ENCODE data around the gene SPACA7. TPM values are rescaled to one million over a fixed set of nuclear protein-coding genes. Genes with fewer than 3 reads are reported as not detected.

Gene SPACA7
- total RNA-seq, 4 donors from 2014 or later, result not detected

DNA sequence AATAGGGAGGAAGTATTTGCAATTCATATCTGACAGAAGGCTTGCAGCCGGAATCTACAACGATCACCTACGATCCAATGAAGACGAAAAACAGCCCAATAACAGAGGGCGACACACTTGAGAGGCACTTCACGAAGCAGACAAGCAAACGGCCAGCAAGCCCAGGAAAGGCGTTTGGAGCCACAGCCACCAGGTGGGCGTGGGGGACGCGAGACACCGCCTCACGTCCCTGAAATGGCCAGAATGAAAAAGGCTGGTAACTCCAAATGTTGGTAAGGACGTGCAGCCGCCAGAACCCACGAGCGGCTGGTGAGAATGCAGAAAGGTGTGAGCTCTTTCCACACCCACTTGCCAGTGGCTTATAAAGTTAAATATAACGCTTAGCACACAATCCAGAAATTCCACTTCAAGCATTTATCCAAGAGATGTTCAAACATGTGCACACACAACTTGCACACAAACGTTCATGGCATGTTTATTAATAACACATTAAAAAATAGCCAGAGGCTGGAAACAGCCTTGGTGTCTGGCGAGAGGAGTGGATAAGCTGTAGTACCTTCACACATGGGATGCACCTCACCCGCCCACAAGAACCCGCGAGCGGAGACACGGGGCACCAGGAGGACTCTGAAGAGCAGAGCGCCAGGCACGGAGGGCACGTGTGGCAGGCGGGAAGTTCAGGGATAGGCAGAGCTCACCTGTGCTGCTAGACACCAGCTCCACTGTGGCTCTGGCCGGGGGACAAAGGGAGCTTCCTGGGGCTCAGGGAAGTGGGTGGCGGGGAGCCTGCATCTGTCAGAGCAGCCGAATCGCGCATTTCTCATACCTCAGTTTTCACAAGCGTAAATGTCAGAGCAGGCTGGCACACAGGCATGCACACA lies 89.3 kb downstream of the SPACA7 start:
- Histone ChIP-seq H3K9me3 (peaks cover 0 to 42% (median 0%) of the 10 kb centered on the region in 4 donors), H3K4me3 (no peak overlapping the region), H3K27ac (no peak overlapping the region), H3K27me3 (no peaks in the 10 kb centered on the region), H3K36me3 (no peaks in the 10 kb centered on the region), H3K4me1 (no peaks in the 10 kb centered on the region)
- TF ChIP-seq POLR2A (IDR thresholded peaks at IDR 0.05), result no peak
- no peak for TF ChIP-seq EP300 (IDR thresholded peaks at IDR 0.05)
- TF ChIP-seq, protein P1, sequence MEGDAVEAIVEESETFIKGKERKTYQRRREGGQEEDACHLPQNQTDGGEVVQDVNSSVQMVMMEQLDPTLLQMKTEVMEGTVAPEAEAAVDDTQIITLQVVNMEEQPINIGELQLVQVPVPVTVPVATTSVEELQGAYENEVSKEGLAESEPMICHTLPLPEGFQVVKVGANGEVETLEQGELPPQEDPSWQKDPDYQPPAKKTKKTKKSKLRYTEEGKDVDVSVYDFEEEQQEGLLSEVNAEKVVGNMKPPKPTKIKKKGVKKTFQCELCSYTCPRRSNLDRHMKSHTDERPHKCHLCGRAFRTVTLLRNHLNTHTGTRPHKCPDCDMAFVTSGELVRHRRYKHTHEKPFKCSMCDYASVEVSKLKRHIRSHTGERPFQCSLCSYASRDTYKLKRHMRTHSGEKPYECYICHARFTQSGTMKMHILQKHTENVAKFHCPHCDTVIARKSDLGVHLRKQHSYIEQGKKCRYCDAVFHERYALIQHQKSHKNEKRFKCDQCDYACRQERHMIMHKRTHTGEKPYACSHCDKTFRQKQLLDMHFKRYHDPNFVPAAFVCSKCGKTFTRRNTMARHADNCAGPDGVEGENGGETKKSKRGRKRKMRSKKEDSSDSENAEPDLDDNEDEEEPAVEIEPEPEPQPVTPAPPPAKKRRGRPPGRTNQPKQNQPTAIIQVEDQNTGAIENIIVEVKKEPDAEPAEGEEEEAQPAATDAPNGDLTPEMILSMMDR (IDR thresholded peaks at IDR 0.05), result no peak
- WGBS, 2 donors, result 85 to 88% methylated on average over 35 of the region's 35 CpGs
- DNase-seq (ENCODE audit: low spot score in 2 of 2), result no peak

DNA sequence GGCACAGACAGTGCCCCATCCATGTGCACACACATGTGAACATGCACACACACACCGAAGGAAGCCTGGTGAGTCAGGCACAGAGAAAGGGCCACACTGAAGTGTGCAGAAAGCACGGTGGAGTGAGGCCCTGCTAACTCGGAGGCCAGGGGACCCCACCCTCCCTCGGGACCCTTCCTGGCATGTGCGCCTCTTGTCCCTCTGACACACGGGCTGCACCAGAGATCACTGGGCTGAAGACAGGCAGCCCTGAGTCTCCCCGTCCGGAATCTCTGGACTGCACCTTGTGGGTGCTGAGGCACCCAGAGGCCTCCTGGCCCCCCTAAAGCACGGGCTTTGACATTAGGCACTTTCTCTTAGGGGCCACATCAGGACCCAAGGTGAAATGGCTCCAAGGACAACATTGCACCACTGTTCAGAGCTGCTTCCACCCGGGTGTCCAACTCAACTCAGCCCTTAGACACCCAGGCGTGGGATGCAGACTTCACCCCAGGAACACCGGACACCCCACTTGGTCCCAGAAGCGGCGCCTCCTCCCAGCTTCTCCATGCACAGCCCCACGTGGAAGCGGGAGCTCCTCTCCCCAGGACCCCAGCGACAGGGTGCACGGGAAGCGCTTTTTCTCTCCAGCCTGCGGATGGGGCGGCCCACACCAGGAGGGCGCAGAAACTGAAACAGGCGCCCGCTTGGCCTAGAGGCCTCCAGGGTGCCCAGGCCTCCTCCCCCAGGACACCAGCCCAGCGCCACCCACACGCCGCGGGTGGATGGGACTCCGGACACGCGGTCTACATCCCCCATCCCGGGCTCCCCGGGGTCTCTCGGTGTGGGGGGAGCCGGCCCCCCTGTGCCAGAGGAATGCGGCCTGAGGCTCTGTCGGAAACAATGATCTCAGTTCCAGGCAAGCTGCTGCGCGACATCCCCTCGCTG lies 90.2 kb downstream of the SPACA7 start:
- 71% methylated on average over 39 to 40 of the region's 40 CpGs for WGBS, 2 donors
- TF ChIP-seq POLR2A (IDR thresholded peaks at IDR 0.05) (no peak), EP300 (IDR thresholded peaks at IDR 0.05) (no peak)
- TF ChIP-seq, protein P1 (IDR thresholded peaks at IDR 0.05), result no peak
- H3K4me3 ChIP-seq, result no peak overlapping the region
- H3K36me3 ChIP-seq, result no peaks in the 10 kb centered on the region
- no peaks in the 10 kb centered on the region for H3K4me1 ChIP-seq
- peaks cover 0 to 44% (median 0%) of the 10 kb centered on the region in 4 donors for H3K9me3 ChIP-seq
- H3K27ac ChIP-seq, result no peak overlapping the region
- no peak for DNase-seq (ENCODE audit: low spot score in 2 of 2)
- H3K27me3 ChIP-seq, result no peaks in the 10 kb centered on the region

DNA sequence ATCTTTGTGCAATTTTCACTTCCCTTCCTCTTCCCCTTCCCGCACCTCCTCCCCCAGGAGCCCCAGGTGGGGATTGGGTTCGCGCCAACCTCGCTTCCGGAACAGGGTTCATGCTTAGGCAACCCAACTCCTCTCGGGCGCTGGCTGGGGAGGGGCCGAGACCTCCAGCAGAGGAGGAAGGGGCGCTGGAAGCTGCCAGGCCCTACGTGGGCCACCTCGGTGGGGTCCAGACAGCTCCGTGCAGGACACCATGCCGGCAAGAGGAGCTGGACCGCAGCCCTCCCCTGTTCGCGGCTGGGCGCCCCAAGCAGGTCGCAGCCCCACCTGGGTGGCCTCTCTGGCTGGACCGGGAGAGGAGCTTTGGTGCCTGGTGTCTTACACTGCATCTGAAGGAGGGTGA lies 91.1 kb downstream of the SPACA7 start:
- no peak for DNase-seq (ENCODE audit: low spot score in 2 of 2)
- H3K27me3 ChIP-seq, result no peaks in the 10 kb centered on the region
- WGBS, 2 donors, result 65 to 73% methylated on average over 12 to 19 of the region's 19 CpGs
- H3K4me3 ChIP-seq, result no peak overlapping the region
- no peak overlapping the region for H3K27ac ChIP-seq
- TF ChIP-seq, protein P1 (IDR thresholded peaks at IDR 0.05), result no peak
- no peaks in the 10 kb centered on the region for H3K36me3 ChIP-seq
- no peaks in the 10 kb centered on the region for H3K4me1 ChIP-seq
- peaks cover 0 to 38% (median 0%) of the 10 kb centered on the region in 4 donors for H3K9me3 ChIP-seq

DNA sequence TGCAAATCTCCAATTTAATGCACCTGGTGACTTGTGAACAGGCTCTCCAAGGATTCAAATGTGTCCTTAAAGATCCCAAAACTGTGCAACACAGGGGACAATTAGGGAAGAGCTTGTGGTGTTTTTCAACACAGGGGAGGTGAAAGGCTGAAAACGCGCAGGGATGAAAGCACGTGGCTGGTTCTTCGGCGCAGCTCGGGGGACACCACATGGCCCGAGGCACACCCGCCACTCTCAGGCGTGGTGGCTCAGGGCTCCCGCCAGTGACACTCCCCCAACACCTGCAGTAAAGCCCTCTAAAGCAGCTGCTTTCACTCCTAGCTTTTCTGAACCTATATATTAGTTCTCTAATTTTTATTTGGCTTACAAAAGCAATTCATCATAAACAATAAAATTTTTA lies 91.9 kb downstream of the SPACA7 start:
- Histone ChIP-seq H3K4me1 (no peaks in the 10 kb centered on the region), H3K27me3 (no peaks in the 10 kb centered on the region), H3K9me3 (peaks cover 0 to 40% (median 1%) of the 10 kb centered on the region in 4 donors), H3K36me3 (no peaks in the 10 kb centered on the region), H3K27ac (no peak overlapping the region), H3K4me3 (no peak overlapping the region)
- no peak for DNase-seq (ENCODE audit: low spot score in 2 of 2)
- 80 to 91% methylated on average over 10 of the region's 10 CpGs for WGBS, 2 donors
- TF ChIP-seq EP300 (IDR thresholded peaks at IDR 0.05) (no peak), POLR2A (IDR thresholded peaks at IDR 0.05) (no peak)
- TF ChIP-seq, protein P1 (IDR thresholded peaks at IDR 0.05), result no peak
